Measurements from ENCODE around the gene COL15A1. TPM values are rescaled to one million over a fixed set of nuclear protein-coding genes. Genes with fewer than 3 reads are reported as not detected.

Gene COL15A1
- total and polyA plus RNA-seq, 2 donors (not counting 1 experiment from before 2014, with no cell fraction given) = not detected

GRCh38 chr9:99070681-99071080 is 127.0 kb downstream of the COL15A1 start:
- Mint-ChIP-seq H3K27me3 (no peaks in the 10 kb centered on the region), H3K4me1 (peaks cover 9% of the 10 kb centered on the region), H3K4me3 (no peak overlapping the region), H3K9me3 (ENCODE audit: insufficient read depth) (no peaks in the 10 kb centered on the region), H3K27ac (no peak overlapping the region)
- intact Hi-C loops (cut with micrococcal nuclease) = no loop called here
- Histone ChIP-seq H3K36me3 (replicated peaks in 1 of 2; ENCODE audit: control extremely low read depth in 1 of 2, control insufficient read depth in 1 of 2, extremely low read depth in 1 of 2, insufficient read depth in 2 of 2, low read length in 1 of 2) (no peaks in the 10 kb centered on the region), H2AFZ (ENCODE audit: insufficient read depth, low read depth, low read length, poor library complexity, severe bottlenecking) (no peak overlapping the region), H3K4me3 (ENCODE audit: control extremely low read depth in 1 of 5, extremely low read depth in 1 of 5, insufficient read depth in 1 of 5, low read depth in 2 of 5, low read length in 4 of 5) (no peak overlapping the region), H4K20me1 (ENCODE audit: control insufficient read depth, insufficient read depth, low read length, poor library complexity, severe bottlenecking) (no peaks in the 10 kb centered on the region), H3K4me2 (replicated peaks; ENCODE audit: low read depth, low read length, poor library complexity, severe bottlenecking) (no peak overlapping the region), H3K27ac (ENCODE audit: low read length in 2 of 2) (no peak overlapping the region), H3K9me3 (ENCODE audit: control extremely low read depth in 1 of 3, control insufficient read depth in 2 of 3, insufficient read depth in 1 of 3, low read length in 2 of 3) (no peaks in the 10 kb centered on the region), H3K27me3 (replicated peaks in 1 of 4; ENCODE audit: control extremely low read depth in 1 of 4, control insufficient read depth in 3 of 4, insufficient read depth in 4 of 4, low read length in 3 of 4) (no peaks in the 10 kb centered on the region), H3K4me1 (ENCODE audit: control insufficient read depth in 2 of 2, insufficient read depth in 2 of 2, low read length in 2 of 2) (peaks cover 7% of the 10 kb centered on the region in 2 donors), H3K79me2 (ENCODE audit: control insufficient read depth, insufficient read depth, low read length) (no peaks in the 10 kb centered on the region), H3K9ac (ENCODE audit: low read length) (no peak overlapping the region)
- ATAC-seq (ENCODE audit: low read depth) (no peak), DNase-seq (no peak)
- ChIA-PET POLR2A (no interaction called here), CTCF (interaction anchor here (1.2 kb wide), 1 partner anchor 11 kb away, joined by 3 read pairs; no protein-coding TSS in a partner anchor)
- 100% methylated on average over 2 of the region's 6 CpGs for WGBS (ENCODE audit: insufficient coverage)
- TF ChIP-seq EZH2 (IDR thresholded peaks at IDR 0.05; ENCODE audit: borderline replicate concordance, insufficient read depth, low read depth, low read length, poor library complexity, severe bottlenecking) (no peak), CTCF (IDR thresholded peaks at IDR 0.05) (no peak)

GRCh38 chr9:99071313-99072039 is 127.8 kb downstream of the COL15A1 start:
- H3K9me3 ChIP-seq (ENCODE audit: control extremely low read depth in 1 of 3, control insufficient read depth in 2 of 3, insufficient read depth in 1 of 3, low read length in 2 of 3) = no peaks in the 10 kb centered on the region
- 94% methylated on average over 8 of the region's 9 CpGs for WGBS (ENCODE audit: insufficient coverage)
- ChIA-PET CTCF (interaction anchor here (0.6 to 1.2 kb wide), 2 partner anchors 12 to 225 kb away, joined by 3 read pairs; no protein-coding TSS in a partner anchor), POLR2A (no interaction called here)
- H3K4me3 Mint-ChIP-seq = no peak overlapping the region
- no peaks in the 10 kb centered on the region for H3K27me3 Mint-ChIP-seq
- H3K9me3 Mint-ChIP-seq (ENCODE audit: insufficient read depth) = no peaks in the 10 kb centered on the region
- peaks cover 11% of the 10 kb centered on the region in 2 donors for H3K4me1 ChIP-seq (ENCODE audit: control insufficient read depth in 2 of 2, insufficient read depth in 2 of 2, low read length in 2 of 2)
- no peaks in the 10 kb centered on the region for H3K27me3 ChIP-seq (replicated peaks in 1 of 4; ENCODE audit: control extremely low read depth in 1 of 4, control insufficient read depth in 3 of 4, insufficient read depth in 4 of 4, low read length in 3 of 4)
- H3K36me3 ChIP-seq (replicated peaks in 1 of 2; ENCODE audit: control extremely low read depth in 1 of 2, control insufficient read depth in 1 of 2, extremely low read depth in 1 of 2, insufficient read depth in 2 of 2, low read length in 1 of 2) = no peaks in the 10 kb centered on the region
- H3K4me2 ChIP-seq (replicated peaks; ENCODE audit: low read depth, low read length, poor library complexity, severe bottlenecking) = no peak overlapping the region
- H2AFZ ChIP-seq (ENCODE audit: insufficient read depth, low read depth, low read length, poor library complexity, severe bottlenecking) = no peak overlapping the region
- peaks cover 13% of the 10 kb centered on the region for H3K4me1 Mint-ChIP-seq
- DNase-seq (no peak), ATAC-seq (ENCODE audit: low read depth) (no peak)
- H3K79me2 ChIP-seq (ENCODE audit: control insufficient read depth, insufficient read depth, low read length) = no peaks in the 10 kb centered on the region
- no peak for TF ChIP-seq CTCF (IDR thresholded peaks at IDR 0.05)
- TF ChIP-seq EZH2 (IDR thresholded peaks at IDR 0.05; ENCODE audit: borderline replicate concordance, insufficient read depth, low read depth, low read length, poor library complexity, severe bottlenecking) = no peak
- no peak overlapping the region for H3K4me3 ChIP-seq (ENCODE audit: control extremely low read depth in 1 of 5, extremely low read depth in 1 of 5, insufficient read depth in 1 of 5, low read depth in 2 of 5, low read length in 4 of 5)
- H4K20me1 ChIP-seq (ENCODE audit: control insufficient read depth, insufficient read depth, low read length, poor library complexity, severe bottlenecking) = no peaks in the 10 kb centered on the region
- no peak overlapping the region for H3K27ac Mint-ChIP-seq
- intact Hi-C loops (cut with micrococcal nuclease) = no loop called here
- H3K27ac ChIP-seq (ENCODE audit: low read length in 2 of 2) = no peak overlapping the region
- H3K9ac ChIP-seq (ENCODE audit: low read length) = no peak overlapping the region
